Measurements from ENCODE around the gene TMC1.

DNA sequence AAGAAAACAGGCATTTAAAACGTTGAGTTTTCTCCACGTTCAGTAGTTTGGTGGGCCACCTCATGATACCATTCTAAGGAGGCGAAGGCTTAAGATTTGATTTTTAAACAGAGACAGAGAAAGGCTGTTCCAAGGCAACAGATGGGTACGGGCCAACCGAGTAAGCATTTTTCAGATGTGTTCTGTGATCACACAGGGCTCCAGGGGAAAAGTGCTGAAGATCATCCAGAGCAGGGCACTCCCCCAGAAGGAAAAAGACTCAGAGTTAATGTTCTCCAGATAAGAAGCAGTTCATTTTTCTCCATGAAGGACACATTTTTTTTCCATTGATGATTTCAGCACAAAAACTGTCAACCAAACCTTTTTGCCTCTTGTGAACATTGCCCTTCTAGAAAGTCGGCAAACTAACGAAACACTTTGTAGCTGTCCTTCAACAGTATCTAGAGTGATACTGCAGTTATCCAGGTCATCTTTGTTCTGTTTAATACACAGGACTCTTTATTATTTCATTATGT is 292.7 kb downstream of the TMC1 start:
- TF ChIP-seq, protein P1, sequence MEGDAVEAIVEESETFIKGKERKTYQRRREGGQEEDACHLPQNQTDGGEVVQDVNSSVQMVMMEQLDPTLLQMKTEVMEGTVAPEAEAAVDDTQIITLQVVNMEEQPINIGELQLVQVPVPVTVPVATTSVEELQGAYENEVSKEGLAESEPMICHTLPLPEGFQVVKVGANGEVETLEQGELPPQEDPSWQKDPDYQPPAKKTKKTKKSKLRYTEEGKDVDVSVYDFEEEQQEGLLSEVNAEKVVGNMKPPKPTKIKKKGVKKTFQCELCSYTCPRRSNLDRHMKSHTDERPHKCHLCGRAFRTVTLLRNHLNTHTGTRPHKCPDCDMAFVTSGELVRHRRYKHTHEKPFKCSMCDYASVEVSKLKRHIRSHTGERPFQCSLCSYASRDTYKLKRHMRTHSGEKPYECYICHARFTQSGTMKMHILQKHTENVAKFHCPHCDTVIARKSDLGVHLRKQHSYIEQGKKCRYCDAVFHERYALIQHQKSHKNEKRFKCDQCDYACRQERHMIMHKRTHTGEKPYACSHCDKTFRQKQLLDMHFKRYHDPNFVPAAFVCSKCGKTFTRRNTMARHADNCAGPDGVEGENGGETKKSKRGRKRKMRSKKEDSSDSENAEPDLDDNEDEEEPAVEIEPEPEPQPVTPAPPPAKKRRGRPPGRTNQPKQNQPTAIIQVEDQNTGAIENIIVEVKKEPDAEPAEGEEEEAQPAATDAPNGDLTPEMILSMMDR (IDR thresholded peaks at IDR 0.05), result no peak
- no peak for TF ChIP-seq POLR2A (IDR thresholded peaks at IDR 0.05)

All from breast epithelium (tissue), 3 donors.